ENCODE measurements around the gene MTNR1A.

- TF ChIP-seq POLR2AphosphoS5 (IDR thresholded peaks at IDR 0.05; ENCODE audit: low read depth, low read length) (no peak), POLR2A (IDR thresholded peaks at IDR 0.05; ENCODE audit: low read depth, low read length) (no peak), TAF1 (IDR thresholded peaks at IDR 0.05; ENCODE audit: borderline replicate concordance, low read depth, low read length) (no peak)
Measured at GRCh38 chr4:186537843-186538521, 17.4 kb downstream of the MTNR1A start.

Measured in GM12892 (cell line).